ENCODE measurements around the gene NSG1.

DNA sequence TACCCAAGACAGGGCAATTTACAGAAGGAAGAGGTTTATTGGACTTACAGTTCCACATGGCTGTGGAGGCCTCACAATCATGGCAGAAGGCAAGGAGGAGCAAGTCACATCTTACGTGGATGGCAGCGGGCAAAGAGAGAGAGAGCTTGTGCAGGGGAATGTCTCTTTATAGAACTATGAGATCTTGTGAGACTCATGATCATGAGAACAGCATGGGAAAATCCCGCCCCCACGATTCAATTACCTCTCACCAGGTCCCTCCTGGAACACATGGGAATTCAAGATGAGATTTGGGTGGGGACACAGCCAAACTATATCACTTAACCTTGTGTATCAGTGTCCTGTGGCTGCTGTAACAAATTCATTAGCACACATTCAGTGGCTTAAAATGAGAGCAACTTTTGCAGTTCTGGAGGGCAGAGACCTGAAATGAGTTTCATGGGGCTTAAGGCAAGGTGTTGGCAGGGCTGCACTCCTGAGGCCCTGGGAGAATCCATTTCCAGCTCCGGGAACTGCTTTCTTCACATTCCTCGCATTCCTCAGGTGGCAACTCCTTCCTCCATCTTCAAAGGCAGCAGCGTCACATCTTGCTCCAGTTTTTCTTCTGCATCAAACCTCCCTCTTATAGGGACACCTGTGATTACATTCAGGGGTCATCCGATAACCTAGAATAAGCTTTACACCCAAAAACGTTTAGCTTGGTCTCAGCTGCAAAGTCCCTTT, 22.3 kb upstream of the NSG1 start:
- TF ChIP-seq POLR2A (IDR thresholded peaks at IDR 0.05; ENCODE audit: low read depth, low read length) (no peak), POLR2AphosphoS5 (IDR thresholded peaks at IDR 0.05; ENCODE audit: low read depth, low read length) (no peak)

All from GM12891 (cell line).